ELF-1 (cell line): Measurements from ENCODE around the gene PLK5.
"Not testable (repeated sequence)": the region's sequence is repeated elsewhere in the genome, so short reads cannot be mapped to it uniquely, and the experiment has no call there.

Source experiments
- DNase-seq: peaks from one replicate; pipeline ENCODE4 v3.0.0-alpha.2; 2016; ENCODE audit warnings: low read depth, low spot score

Gene PLK5

DNA sequence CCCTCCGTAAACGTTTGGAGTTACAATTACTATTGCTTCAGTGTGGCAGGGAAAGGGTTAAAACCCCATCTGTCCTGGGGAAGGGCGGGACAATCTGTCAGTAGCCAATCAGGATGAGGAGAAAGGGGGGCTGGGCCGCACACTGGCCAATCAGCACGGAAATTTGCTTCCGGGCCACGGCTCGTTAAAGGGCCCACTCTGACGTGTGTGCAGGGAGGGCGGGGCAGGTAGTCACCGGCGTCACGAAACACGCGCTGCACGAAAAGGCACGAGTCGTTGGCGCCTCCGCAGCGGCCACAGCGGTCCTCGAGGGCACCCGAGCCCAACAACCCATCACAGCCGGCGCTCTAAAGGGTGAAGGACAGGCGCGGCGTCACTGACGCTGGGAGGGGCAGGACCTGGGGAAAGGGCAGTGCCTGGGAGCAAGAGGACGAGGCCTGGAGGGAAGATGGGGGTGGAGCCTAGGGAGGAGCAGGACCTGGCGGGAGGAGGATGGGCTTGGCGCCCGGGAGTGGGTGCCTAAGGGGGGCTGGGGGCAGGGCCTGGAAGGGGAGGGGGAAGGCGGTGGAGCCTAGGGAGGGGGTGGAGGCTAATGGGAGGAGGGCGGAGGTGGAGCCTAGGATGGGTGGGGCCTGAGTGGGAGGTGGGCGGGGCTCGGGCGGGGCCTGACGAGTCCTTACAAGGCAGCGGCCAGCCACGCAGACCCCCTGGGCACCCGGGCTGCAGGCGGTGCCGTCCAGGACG lies 15.9 kb upstream of the PLK5 start:
- peak; percentile 98 for DNase-seq

GRCh38 chr19:1508507-1508856 lies 15.4 kb upstream of the PLK5 start:
- DNase-seq: no peak

GRCh38 chr19:1509602-1510441 lies 14.1 kb upstream of the PLK5 start:
- DNase-seq: no peak

DNA sequence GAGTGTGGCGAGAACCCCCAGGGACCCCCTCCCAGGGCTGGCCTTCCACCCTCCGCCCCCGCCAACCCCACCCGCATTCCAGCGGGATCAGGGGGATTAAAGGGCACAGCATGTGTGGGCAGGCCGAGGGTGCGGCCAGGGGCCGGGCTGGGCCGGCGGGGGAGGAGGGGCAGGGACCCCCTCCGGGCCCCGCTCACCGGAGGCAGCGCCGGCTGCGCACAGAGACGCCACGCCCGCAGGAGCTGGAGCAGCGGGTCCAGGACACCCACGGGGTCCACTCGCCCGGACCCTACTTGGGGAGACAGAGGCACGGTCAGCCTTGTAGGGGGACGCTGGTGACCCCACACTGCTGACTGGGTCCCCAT lies 13.5 kb upstream of the PLK5 start:
- DNase-seq: no peak

DNA sequence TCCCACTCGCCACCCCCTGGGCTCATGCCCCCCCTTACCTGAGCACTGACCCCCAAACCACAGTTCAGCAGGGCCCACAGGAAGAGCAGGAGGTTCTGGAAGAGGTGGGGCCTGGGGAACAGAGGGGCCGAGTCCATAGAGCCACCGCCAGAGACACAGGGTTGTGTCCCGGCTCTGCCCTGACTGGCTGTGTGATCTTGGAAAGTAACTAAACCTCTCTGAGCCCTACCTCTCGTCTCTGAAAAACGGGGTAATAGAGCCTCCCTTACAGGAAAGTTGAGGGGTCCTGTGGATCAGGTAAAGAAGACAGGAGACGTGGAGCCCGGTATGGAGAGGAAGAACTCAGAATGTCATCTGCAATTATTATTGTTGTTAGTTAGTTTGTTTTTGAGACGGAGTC lies 13.1 kb upstream of the PLK5 start:
- DNase-seq: no peak

- no peak for DNase-seq
Measured at GRCh38 chr19:1511318-1512317, 12.3 kb upstream of the PLK5 start.

DNA sequence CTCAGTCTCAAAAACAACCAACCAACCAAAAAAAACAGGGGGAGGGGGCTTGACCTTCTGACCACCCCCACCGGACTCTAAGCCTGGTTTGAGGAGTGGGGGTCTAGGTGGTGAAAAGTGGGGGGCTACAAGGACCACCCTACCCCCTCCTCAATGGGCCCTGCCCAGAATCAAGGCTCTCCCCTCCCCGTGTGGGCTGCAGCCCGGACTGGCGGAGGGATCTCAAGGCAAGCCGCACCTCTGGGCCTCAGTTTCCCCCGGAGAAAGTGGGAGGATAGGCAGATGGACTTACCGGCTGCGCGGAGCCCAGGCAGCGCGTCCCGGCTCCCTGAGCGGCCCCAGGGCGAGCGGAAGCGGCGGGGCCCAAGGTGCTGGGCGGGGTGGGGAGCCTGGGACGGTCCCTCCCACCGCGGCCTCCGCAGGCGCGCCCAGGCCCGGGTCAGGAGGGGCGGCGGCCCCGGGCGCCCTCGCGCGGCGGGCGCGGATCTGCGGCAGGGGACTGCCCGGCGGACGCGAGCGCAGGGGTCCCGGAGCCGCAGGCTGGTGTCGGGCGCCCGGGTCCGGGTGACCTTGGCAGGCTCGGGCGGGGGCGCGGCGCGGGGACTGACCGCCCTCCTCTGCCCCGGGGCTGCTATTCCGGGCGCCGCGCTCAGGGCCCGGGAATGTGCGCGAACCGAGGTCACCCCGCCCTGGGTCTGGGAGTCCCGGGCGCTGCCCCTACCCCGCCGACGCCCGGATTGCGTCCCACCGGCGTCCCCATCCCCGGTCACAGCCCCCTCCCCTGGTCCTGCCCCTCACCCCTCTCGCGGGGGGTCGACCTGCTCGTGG lies 11.0 kb upstream of the PLK5 start, which contains the start of gene ADAMTSL5:
Gene ADAMTSL5, minus strand, starts transcription at position 349 of the 828 bp plus-strand sequence. CDS start 2,076 bp downstream, outside the sequence.
- peak; percentile 41 for DNase-seq

DNA sequence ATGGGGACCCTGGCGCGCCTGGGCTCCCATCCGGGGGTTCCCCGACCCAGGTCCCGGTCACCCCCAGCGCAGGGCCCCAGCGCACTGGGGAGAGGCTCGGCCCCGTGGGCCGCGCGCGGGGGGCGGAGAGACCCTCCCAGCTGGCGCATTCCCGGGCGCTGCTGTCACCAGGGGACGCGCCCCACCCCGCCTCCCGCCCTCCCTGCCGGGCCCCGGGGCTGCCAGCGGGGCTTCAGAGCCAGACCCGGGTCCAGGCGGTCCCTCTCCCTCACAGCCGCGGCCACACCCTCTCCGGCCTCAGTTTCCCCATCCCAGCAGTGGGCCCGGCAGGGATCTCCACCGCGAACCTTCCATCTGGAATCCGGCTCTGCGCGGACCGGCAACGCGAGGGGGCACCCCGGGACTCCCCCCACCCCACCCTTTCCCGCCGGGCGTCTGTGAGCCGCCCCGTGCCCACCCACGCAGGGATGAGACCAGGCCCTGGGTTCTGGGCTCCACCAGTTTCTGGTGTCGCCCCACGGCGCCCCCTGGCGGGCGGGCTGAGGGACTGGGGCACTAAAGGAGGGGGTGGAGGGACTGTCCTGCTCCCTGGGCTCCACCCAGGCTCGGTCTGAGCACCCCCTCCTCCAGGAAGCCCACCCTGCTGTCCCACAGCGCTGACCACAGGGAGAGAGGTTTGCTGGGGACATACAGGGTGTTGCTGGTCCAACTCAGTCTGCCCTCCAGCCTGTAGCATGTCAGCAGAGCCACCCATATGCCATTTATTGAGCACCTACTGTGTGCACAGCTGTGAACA lies 10.2 kb upstream of the PLK5 start:
- no peak for DNase-seq

DNA sequence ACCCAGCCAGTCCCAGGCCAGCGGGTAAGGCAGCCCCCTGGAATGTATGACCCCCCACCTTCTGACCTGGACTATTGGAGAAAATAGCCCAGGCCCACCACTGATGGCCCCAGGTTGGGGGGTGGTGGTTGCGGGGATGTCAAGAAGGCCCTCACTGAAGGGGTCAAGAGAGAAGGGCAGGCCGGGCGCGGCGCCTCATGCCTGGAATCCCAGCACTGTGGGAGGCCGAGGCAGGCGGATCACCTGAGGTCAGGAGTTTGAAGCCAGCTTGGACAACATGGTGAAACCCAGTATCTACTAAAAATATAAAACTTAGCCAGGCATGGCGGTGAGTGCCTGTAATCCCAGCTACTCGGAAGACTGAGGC lies 9.6 kb upstream of the PLK5 start:
- no peak for DNase-seq

DNA sequence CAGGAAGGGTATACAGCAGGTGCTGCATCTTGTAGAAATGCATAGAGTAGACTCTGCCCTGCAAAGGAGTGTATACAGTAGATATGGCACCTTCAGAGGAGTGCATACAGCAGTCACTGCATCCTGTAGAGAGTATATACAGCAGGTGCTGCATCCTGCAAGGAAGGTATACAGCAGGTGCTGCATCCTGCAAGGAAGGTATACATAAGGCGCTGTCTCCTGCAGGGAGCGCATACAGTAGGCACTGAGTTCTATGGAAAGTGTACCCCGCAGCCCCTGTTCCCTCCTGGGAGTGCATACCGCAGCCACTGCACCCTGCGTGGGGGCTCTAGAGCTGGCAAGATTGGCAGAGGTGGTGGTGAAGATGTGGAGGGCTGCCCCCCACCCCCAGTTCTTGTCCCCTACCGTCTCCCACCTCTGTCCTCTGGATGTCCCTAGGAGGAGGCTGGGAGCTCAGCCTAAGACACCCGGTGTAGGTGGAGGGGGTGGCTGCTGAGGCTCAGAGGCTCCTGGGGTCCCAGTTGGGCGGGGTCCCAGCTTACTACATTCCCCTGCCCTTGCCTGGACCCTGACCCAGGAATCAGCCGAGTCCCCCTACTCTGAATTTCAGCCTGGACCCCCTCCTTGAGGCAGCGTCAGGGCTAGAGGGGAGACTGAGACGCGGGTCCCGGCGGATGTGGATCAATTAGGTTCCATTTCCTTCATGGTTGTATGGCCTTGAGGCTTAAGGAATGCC lies 8.7 kb upstream of the PLK5 start:
- no peak for DNase-seq

- DNase-seq: no peak
Measured at GRCh38 chr19:1516395-1516753, 7.5 kb upstream of the PLK5 start.

DNA sequence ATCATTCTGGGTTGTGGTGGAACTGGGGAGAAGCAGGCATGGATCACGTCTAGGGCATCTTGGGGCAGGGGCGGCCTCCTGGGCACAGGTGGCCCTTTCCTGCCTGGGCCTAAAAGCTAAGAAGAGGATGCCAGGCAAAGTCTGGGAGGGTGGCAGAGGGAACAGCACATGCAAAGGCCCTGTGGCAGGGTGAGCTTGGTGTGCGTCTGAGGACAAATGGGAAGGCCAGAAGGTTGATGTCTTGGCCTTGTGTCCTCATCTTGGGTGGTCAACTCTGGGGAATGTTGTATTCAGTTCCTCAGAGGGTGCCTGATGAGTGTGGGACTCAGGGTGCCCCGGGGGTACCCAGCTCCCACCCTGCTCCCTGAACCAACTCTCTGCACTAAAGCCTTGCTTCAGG lies 5.4 kb upstream of the PLK5 start:
- DNase-seq: no peak

- not testable (repeated sequence) for DNase-seq
Measured at GRCh38 chr19:1519802-1520201, 4.1 kb upstream of the PLK5 start.

DNA sequence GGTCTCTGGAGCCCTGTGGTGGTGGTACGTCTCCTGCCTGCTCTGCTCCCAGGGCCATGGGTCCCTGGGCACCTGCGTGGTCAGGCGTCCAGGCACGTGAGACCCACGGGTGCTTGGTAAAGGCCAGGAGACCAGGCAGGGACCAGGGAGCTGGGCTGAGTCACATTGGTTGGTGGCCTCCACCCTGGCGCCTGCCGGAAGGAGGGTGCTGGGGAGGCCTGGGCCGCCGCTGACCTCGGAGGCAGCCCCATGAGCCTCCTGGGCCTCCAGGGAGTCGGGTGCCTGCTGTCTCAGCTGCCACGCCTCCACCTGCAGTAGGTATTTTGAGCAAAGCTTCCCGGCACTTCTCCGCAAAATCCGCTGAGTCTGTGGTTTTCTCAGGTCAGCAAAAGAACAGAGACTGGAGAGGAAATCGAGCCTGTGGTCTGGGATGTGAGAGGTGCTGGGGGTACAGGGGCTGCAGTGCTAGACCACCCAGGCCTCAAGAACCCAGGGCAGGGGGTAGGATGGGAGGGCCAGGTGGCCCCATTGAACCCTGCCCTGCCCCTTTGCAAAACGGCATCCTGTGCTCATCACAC lies 3.6 kb upstream of the PLK5 start:
- no peak for DNase-seq

DNA sequence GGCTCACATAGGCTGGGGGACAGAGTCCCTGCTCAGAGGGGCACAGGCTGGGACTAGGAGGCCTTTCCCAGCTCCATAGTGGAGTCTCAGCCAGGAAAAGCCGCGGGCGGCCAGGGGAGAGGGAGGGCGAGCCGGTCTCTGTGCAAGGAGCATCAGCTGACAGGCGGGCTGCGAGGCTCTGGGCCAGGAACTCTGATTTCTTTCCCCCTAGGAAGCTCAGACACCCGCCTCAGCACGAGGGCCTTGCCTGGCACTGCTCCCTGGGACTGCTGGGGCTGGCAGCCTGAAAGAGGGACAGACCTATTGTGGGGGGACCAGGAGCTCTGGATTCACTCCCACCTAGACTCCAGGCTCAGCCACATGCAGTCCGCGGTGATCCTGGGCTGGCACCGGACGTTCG lies 2.2 kb upstream of the PLK5 start:
- DNase-seq: no peak

DNA sequence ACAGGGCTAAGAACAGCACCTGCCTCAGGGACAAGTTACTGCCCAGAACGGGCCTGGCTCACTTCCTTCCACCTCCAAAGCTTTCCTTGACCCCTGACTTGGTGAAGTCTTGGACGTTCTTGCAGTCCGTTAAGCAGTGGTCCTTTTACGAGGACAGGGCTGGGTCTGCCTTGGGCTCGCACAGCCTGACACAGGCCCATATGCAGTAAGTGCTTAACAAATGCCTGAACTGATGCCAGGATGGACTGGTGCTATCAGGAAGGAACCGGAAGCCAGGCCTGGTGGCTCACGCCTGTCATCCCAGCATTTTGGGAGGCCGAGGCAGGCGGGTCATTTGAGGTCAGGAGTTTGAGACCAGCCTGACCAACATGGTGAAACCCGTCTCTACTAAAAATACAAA lies 1.8 kb upstream of the PLK5 start:
- DNase-seq: no peak

- no peak for DNase-seq
Measured at GRCh38 chr19:1522838-1523237, 1.0 kb upstream of the PLK5 start.

GRCh38 chr19:1524287-1524971 lies 552 bp downstream of the PLK5 start:
- DNase-seq: no peak

DNA sequence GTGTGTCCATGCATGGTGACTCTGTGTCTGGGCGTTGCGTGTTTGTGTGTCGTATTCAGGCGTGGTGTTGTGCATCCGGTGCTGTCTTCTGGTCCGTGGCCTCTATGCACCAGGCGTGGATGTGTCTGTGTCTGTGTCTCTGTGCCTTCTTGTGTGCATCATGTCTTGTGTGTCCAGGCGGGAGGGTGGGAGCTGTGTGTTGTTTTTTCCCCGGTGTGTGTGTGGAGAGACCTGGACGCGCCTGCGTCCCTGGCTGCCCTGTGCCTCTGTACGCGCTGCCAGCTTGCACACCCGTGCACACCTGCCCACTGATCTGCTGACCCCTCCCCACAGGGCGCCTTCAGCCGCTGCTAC lies 1.1 kb downstream of the PLK5 start:
- no peak for DNase-seq
